H1 (cell line): ENCODE measurements around the gene RBMS2. TPM values are rescaled to one million over a fixed set of nuclear protein-coding genes. Genes with fewer than 3 reads are reported as not detected.

Experiments
- ASH2L ChIP-seq: fragments of 200-600, 300-600 bp; sonication (generic); IDR thresholded peaks from one replicate; pipeline ENCODE4 v1.7.1; 2017; ENCODE audit warnings: low read length
- BRCA1 ChIP-seq: IDR thresholded peaks from 2 replicates; pipeline ENCODE4 v1.6.1; 2012; ENCODE audit warnings: low read depth, low read length, improper control_type of control experiment
- CHD7 ChIP-seq: fragments of 300-600 bp; sonication (generic); IDR thresholded peaks from 2 replicates; pipeline ENCODE4 v1.7.1; 2012; ENCODE audit warnings: low read length, moderate library complexity, mild to moderate bottlenecking, inconsistent platforms; ENCODE audit not compliant: insufficient replicate concordance
- CREB1 ChIP-seq: IDR thresholded peaks from 2 replicates; pipeline ENCODE4 v1.6.1; 2012; ENCODE audit warnings: inconsistent platforms
- HDAC6 ChIP-seq: IDR thresholded peaks from one replicate; pipeline ENCODE4 v1.7.1; 2012; ENCODE audit warnings: low read depth, mild to moderate bottlenecking, inconsistent platforms, low read length, moderate library complexity
- RXRA ChIP-seq: IDR thresholded peaks from 2 replicates; pipeline ENCODE4 v1.6.1; 2011; ENCODE audit warnings: low read depth, mild to moderate bottlenecking, low read length, moderate library complexity; ENCODE audit not compliant: insufficient read depth
- SIX5 ChIP-seq: IDR thresholded peaks from 2 replicates; pipeline ENCODE4 v1.6.1; 2011; ENCODE audit warnings: mild to moderate bottlenecking, low read depth, low read length
- SP2 ChIP-seq: IDR thresholded peaks from 2 replicates; pipeline ENCODE4 v1.6.1; 2012; ENCODE audit warnings: mild to moderate bottlenecking, low read length, inconsistent platforms
- SRF ChIP-seq: IDR thresholded peaks from 2 replicates; pipeline ENCODE4 v1.6.1; 2011; ENCODE audit warnings: mild to moderate bottlenecking, low read depth, low read length, moderate library complexity
- TAF7 ChIP-seq: optimal IDR thresholded peaks from 2 replicates; pipeline ENCODE3; 2011; ENCODE audit warnings: low read depth, mild to moderate bottlenecking, inconsistent platforms, low read length, moderate library complexity, borderline replicate concordance
- TEAD4 ChIP-seq: IDR thresholded peaks from 2 replicates; pipeline ENCODE4 v1.6.1; 2012; ENCODE audit warnings: low read depth, low read length, inconsistent platforms, mixed read lengths
- USF2 ChIP-seq: IDR thresholded peaks from 2 replicates; pipeline ENCODE4 v1.6.1; 2011; ENCODE audit warnings: low read length, improper control_type of control experiment
- polyA plus RNA-seq, 7 experiments: library from polyadenylated mRNA; depleted of rRNA in 3 of 7; stranded (reverse) in 5 of 7; unstranded in 2 of 7; fragments of >200 nt in 5 of 7; fragments of 200-250 nt in 2 of 7; gene quantifications; 1 replicate in 5 of 7; 2 replicates in 1 of 7; 4 replicates in 1 of 7; pipeline versions ENCODE4 v1.2.1 to v1.2.3, GENCODE V29; 2011 to 2013; ENCODE audit warnings: missing spikeins in 2 of 7, mixed read lengths in 2 of 7
- total RNA-seq: library from RNA; stranded (reverse); fragmentation: NEBNext Ultra II Directional; extraction: Animal tissue kit (Norgen Biotek cat#: 25700); gene quantifications from 2 replicates; pipeline ENCODE4 v1.2.1, GENCODE V29; 2021

RBMS2 gene
- total and polyA plus RNA-seq, 2 of the 8 experiments (the other 6 are each of a cell fraction or from before 2014, with no cell fraction given): 9.6 to 31.3 TPM

GRCh38 chr12:56518570-56518969 is 3.0 kb upstream of the RBMS2 start (continued):
- TF ChIP-seq CHD7: no peak
- no peak for TF ChIP-seq HDAC6
- no peak for TF ChIP-seq TEAD4
- TF ChIP-seq ASH2L: no peak
- TF ChIP-seq CREB1: no peak
- TF ChIP-seq SIX5: no peak
- TF ChIP-seq USF2: no peak
- no peak for TF ChIP-seq SP2
- no peak for TF ChIP-seq BRCA1
- TF ChIP-seq TAF7: no peak
- no peak for TF ChIP-seq RXRA
- TF ChIP-seq SRF: no peak
